NCI-H1105 treated with DMSO at 0.1 percent for 48 hours (cell line): ENCODE data around the gene EXOC1.
"Not testable (repeated sequence)": the region's sequence is repeated elsewhere in the genome, so short reads cannot be mapped to it uniquely, and the experiment has no call there.

Experiments used
- DNase-seq: peaks from one replicate; lab custom pipeline; 2025; lab: John Stamatoyannopoulos, UW

Gene EXOC1

GRCh38 chr4:55906323-55906722 lies 52.9 kb downstream of the EXOC1 start:
- DNase-seq: no peak

GRCh38 chr4:55906989-55907388 lies 53.5 kb downstream of the EXOC1 start:
- no peak for DNase-seq

DNA sequence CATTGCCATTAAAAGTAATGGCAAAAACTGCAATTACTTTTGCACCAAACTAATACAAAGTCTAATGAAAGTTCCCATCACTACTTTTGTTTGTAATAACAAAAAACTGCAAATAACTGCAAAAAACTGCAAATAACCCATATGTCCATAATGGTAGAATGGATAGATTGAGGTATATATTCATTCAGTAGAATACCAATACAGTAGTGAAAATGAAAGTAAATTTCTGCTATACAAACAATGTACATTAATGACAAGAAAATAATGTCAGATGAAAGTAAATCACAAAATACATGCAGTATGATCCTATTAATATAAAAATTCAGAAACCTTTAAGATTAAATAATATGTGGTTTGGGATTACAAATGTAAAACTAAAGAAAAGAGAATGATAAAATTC lies 54.0 kb downstream of the EXOC1 start:
- DNase-seq: no peak

- no peak for DNase-seq
These were observed 56.7 kb downstream of the EXOC1 start for GRCh38 chr4:55910140-55910539.

DNA sequence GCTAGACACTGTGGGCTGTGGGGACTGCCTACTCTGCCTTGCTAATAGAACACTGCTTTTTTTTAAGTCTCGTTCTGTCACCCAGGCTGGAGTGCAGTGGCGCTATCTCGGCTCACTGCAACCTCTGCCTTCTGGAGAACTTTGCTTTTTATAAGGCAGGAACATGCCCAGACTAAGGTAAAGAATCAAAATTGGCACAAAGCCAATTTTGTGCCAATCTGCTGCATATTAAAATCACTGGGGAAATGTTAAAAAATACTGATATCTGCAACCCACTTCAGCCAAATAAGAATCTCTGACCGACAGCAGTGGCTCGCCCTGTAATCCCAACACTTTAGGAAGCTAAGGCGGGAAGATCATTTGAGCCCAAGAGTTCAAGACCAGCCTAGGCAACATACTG lies 58.8 kb downstream of the EXOC1 start:
- DNase-seq: peak; percentile 10

DNA sequence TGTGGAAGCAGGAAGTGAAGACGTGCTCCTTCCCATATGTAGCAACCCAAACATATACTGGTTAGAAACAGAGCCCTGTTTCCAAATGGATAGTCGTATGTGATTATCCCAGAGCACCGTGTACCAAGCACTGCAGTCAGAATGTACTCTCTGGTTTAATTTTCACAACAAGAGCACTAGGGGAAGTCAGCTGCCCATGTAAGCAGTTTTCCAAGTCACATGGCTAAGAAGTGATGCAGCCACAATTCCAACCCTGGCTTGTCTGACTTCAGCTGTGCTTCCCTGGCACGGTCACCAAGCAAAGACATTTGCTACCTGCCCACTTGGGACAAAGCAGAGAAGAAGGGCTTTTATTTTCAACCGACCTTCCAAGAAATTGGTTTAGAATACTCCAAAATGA lies 67.1 kb downstream of the EXOC1 start:
- DNase-seq: no peak

GRCh38 chr4:55921093-55921492 lies 67.6 kb downstream of the EXOC1 start:
- no peak for DNase-seq

- no peak for DNase-seq
These were observed 71.8 kb downstream of the EXOC1 start for GRCh38 chr4:55925241-55925640.

DNA sequence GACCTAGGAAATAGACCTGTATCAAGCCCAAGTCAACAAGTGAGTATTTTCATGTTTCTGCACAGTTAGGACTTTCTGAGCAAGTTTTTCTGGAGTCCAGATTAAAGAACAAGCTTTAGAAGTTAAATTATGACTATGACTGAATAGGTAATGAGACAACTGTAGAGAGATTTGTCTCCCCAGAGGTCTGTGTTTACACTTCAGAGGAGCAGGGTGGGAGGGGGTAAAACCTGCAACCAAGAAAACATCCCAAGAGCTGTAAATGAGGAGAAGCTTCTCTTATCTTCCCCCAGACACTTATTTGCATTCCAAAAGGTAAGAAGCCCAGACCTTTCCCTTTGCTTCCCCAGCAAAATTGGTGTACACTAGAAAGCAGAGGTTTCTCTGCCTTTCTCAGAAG lies 73.2 kb downstream of the EXOC1 start:
- no peak for DNase-seq

DNA sequence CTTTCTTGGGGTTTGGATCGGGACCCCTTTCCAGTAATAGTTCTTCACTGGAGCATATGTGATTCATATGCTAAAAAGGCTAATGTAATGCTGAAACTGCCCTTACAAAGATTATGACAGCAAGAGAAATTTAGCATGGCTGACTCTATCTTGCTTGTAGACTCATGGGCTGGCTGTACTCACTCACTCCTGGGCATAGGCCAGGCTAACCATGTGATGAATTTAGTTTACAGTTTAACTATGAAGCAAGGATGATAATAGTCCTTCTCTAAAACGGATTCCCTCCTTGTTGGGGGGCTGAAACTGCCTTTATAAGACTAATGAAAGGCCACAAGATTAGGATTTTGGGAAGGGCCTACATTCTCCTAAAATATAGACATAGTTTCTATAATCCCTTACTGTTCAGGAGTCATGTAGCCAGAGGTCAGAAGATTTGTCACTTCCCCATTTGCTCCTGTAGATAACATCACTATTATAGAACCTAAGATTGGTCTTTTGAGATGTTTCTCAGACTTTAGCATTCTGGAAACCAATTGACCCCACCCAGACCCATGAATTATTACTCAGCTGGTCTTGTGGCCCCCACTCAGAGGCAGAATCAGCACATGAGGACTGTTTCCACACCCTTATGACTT lies 74.5 kb downstream of the EXOC1 start:
- DNase-seq: no peak

DNA sequence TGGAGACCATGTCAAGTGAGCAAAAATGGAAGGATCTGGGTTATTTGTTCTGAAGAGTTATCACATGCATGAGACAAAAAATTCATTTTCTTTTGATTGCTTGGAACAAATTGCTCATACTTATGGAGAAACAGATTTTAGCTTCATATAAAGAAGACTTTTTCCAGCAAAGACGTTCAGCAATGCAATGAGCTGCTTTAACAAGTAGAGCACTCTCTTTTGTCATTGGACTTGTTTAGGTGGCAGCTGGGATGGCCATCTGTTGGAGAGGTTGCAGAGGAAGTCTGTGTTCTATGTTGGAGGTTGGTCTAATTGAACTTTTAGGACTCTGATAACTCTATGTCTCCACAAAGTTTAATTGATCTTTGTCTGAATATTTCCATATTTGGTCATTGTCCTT lies 75.4 kb downstream of the EXOC1 start:
- no peak for DNase-seq

- DNase-seq: no peak
These were observed 77.6 kb downstream of the EXOC1 start for GRCh38 chr4:55931043-55931442.

- DNase-seq: no peak
These were observed 78.4 kb downstream of the EXOC1 start for GRCh38 chr4:55931833-55932232.

GRCh38 chr4:55932511-55932910 lies 79.1 kb downstream of the EXOC1 start:
- no peak for DNase-seq

GRCh38 chr4:55933611-55934010 lies 80.2 kb downstream of the EXOC1 start:
- DNase-seq: no peak

GRCh38 chr4:55935907-55936306 lies 82.5 kb downstream of the EXOC1 start:
- DNase-seq: not testable (repeated sequence)

DNA sequence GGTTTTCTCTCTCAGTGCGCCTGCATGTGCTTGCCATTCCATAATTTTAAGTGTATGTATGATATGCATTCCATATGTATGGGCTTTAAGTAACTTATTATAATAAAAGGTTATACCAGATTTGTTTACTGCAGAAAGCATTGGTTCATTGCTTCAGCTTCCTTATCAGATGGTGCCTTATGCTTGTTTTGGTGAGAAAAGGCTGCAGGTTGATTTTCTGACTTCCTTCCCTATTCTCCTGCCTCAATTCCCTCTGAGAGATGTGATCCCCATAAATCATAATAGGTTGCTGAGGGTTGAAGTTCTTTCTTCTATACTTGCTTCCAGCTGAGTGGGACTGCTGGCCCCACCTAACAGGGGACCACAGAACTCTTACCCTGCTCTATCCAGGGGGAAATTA lies 85.0 kb downstream of the EXOC1 start:
- DNase-seq: no peak

GRCh38 chr4:55939421-55939820 lies 86.0 kb downstream of the EXOC1 start:
- DNase-seq: no peak

GRCh38 chr4:55941881-55942396 lies 88.5 kb downstream of the EXOC1 start:
- no peak for DNase-seq

GRCh38 chr4:55947254-55947882 lies 93.9 kb downstream of the EXOC1 start:
- DNase-seq: no peak

DNA sequence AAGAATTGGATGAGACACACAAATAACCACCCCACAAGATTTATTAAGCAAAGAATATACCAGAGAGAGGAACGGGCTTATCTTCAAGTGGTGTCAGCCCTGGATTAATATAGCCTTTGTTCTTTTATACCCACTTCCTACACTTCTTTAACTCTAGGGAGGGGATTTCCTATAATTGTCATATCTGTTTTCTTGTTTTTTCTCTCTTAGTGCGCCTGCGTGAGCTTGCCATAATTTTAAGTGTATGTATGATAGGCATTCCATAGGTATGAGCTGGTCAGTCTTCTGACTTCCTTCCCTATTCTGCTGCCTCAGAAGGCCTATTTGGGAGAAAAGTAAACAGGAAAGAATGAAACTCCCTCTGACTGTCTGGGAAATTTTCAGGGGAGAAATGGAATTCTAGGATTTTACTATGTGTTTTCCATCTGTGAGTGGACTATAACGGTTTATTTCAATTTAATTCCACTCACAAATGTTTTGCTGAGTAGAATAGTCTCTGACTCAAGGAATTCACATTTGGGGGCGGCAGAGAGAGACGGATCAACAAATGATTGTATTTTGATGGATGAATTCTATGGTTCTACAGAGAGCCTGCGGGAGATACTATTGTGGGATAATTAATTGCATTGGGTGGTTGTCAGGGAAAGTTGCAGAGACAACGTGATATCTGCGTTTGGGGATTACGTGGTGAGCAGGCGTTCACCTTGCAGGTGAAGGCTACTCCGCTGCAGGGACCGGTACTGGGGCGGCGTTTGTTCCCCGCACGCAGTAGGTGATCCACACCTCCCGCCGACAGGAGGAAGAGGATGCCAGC lies 94.7 kb downstream of the EXOC1 start:
- DNase-seq: no peak

- peak; percentile 81 for DNase-seq
These were observed 95.5 kb downstream of the EXOC1 start, which contains the start of gene CEP135 for GRCh38 chr4:55948726-55949481. CEP135 (plus strand) TSS chr4:55948945; CDS start chr4:55952131, 3,186 bp downstream.
